ENCODE data around the gene TAF10. TPM values are rescaled to one million over a fixed set of nuclear protein-coding genes. Genes with fewer than 3 reads are reported as not detected.

The TAF10 gene
- total RNA-seq, 1 experiment from 2014 or later = 387 TPM

DNA sequence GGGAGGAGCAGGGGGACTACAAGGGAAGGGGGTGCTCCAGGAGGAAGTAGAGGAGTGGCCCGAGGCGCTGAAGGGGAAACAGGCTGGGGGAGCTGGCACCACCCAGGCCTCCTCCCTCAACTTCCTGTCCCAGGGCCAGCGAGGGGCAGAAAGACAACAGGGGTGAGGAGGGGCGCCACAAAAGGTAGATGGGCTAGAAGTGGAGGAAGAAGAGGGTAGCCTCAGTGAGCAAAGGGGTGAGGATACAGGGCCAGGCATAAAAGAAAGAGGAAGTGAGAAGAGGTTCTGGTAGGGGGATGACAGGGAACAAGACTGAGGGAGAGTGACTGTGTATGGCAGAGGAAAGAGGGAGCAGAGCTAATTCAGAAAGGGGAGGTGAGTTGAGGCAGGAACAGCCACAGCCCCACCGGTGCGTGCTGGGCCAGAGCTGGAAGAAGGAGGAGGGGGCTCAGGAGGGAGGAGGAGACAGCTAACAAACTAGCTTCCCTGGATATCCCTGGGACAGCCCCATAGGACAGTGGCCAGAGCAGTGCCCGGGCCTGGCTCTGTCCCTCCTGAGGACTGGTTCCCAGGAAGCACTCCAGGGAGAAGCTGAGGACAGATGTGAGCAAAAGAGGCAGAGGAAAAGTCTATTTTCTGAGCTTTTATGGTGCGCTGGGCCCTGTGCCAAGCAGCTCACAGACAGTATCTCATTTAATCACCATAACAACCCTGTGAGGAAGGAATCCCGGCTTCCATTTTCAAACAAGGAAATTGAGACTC is 35.1 kb upstream of the TAF10 start:
- no peak for TF ChIP-seq CTCF (IDR thresholded peaks at IDR 0.05)
- TF ChIP-seq, protein P1, sequence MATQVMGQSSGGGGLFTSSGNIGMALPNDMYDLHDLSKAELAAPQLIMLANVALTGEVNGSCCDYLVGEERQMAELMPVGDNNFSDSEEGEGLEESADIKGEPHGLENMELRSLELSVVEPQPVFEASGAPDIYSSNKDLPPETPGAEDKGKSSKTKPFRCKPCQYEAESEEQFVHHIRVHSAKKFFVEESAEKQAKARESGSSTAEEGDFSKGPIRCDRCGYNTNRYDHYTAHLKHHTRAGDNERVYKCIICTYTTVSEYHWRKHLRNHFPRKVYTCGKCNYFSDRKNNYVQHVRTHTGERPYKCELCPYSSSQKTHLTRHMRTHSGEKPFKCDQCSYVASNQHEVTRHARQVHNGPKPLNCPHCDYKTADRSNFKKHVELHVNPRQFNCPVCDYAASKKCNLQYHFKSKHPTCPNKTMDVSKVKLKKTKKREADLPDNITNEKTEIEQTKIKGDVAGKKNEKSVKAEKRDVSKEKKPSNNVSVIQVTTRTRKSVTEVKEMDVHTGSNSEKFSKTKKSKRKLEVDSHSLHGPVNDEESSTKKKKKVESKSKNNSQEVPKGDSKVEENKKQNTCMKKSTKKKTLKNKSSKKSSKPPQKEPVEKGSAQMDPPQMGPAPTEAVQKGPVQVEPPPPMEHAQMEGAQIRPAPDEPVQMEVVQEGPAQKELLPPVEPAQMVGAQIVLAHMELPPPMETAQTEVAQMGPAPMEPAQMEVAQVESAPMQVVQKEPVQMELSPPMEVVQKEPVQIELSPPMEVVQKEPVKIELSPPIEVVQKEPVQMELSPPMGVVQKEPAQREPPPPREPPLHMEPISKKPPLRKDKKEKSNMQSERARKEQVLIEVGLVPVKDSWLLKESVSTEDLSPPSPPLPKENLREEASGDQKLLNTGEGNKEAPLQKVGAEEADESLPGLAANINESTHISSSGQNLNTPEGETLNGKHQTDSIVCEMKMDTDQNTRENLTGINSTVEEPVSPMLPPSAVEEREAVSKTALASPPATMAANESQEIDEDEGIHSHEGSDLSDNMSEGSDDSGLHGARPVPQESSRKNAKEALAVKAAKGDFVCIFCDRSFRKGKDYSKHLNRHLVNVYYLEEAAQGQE (IDR thresholded peaks at IDR 0.05; ENCODE audit: insufficient read depth in 1 of 2, low read depth in 2 of 2, low read length in 1 of 2) = no peak
- POLR2A ChIA-PET = no interaction called here

GRCh38 chr11:6646576-6646917 is 34.5 kb upstream of the TAF10 start:
- H3K36me3 ChIP-seq (ENCODE audit: control insufficient read depth, insufficient read depth, low read length) = no peaks in the 10 kb centered on the region
- in situ Hi-C loops (cut with HindIII; ENCODE audit: low pct_unique_long_range_greater_than_20kb, low sequenced_read_pairs) = no loop called here
- no peak for ATAC-seq
- intact Hi-C loops (cut with micrococcal nuclease; ENCODE audit: unreplicated experiment) = no loop called here
- no TSS peak for BruUV-seq (replicated peaks)
- POLR2A ChIA-PET = no interaction called here
- peaks cover 37% of the 10 kb centered on the region for H3K27me3 ChIP-seq (ENCODE audit: control insufficient read depth, insufficient read depth, low read length)
- TF ChIP-seq TCF7L2 (IDR thresholded peaks at IDR 0.05; ENCODE audit: low read depth, low read length) (no peak), POLR2AphosphoS5 (IDR thresholded peaks at IDR 0.05; ENCODE audit: low read depth, low read length) (no peak), CTCF (IDR thresholded peaks at IDR 0.05) (no peak), SIN3A (IDR thresholded peaks at IDR 0.05; ENCODE audit: borderline replicate concordance, insufficient read depth, low read depth, low read length) (no peak)
- TF ChIP-seq, protein P1 (IDR thresholded peaks at IDR 0.05; ENCODE audit: insufficient read depth in 1 of 2, low read depth in 2 of 2, low read length in 1 of 2) = no peak
- no peak overlapping the region for H3K4me3 ChIP-seq (ENCODE audit: low read depth in 2 of 2, low read length in 2 of 2)
- no peaks in the 10 kb centered on the region for H3K9me3 ChIP-seq (ENCODE audit: control insufficient read depth, insufficient read depth, low read depth, low read length)
- no peak for DNase-seq (ENCODE audit: low read depth, low spot score)
- no peaks in the 10 kb centered on the region for H3K4me1 ChIP-seq (ENCODE audit: control insufficient read depth, insufficient read depth, low read length)
- no peak overlapping the region for H3K27ac ChIP-seq (ENCODE audit: low read length)
- CTCF ChIA-PET = no interaction called here

More for the DNA sequence above, 35.1 kb upstream of the TAF10 start:
- Histone ChIP-seq H3K36me3 (ENCODE audit: control insufficient read depth, insufficient read depth, low read length) (no peaks in the 10 kb centered on the region), H3K9me3 (ENCODE audit: control insufficient read depth, insufficient read depth, low read depth, low read length) (no peaks in the 10 kb centered on the region), H3K4me1 (ENCODE audit: control insufficient read depth, insufficient read depth, low read length) (no peaks in the 10 kb centered on the region), H3K27ac (ENCODE audit: low read length) (no peak overlapping the region), H3K4me3 (ENCODE audit: low read depth in 2 of 2, low read length in 2 of 2) (no peak overlapping the region), H3K27me3 (ENCODE audit: control insufficient read depth, insufficient read depth, low read length) (peaks cover 41% of the 10 kb centered on the region)
- in situ Hi-C loops (cut with HindIII; ENCODE audit: low pct_unique_long_range_greater_than_20kb, low sequenced_read_pairs) = no loop called here
- DNase-seq (ENCODE audit: low read depth, low spot score) (no peak), ATAC-seq (no peak)
- BruUV-seq (replicated peaks) = no TSS peak
- CTCF ChIA-PET = interaction anchor here (0.5 to 0.6 kb wide), 2 partner anchors 11 to 41 kb away, joined by 3 read pairs; no protein-coding TSS in a partner anchor
- intact Hi-C loops (cut with micrococcal nuclease; ENCODE audit: unreplicated experiment) = no loop called here
